Neural cell (in vitro differentiated cells): Measurements from ENCODE around the gene ZSCAN21. TPM values are rescaled to one million over a fixed set of nuclear protein-coding genes. Genes with fewer than 3 reads are reported as not detected.

ENCODE experiments used
- H2AFZ ChIP-seq: fragments of 200-600, 300-800 bp; sonication (generic), shearing (Covaris generic); 2 replicates; pipeline ENCODE4 v1.6.0; 2014; ENCODE audit warnings: low read depth, mild to moderate bottlenecking, antibody characterized with exemption, low read length, moderate library complexity
- H3F3A ChIP-seq: fragments of 200-600 bp; shearing (Covaris generic); 2 replicates; pipeline ENCODE4 v1.6.1; 2016; ENCODE audit warnings: mild to moderate bottlenecking, moderate library complexity, mixed read lengths, antibody characterized with exemption, low read length; ENCODE audit not compliant: insufficient read depth, poor library complexity, severe bottlenecking
- H3K27ac ChIP-seq: fragments of 200-600, 300-800 bp; sonication (generic), shearing (Covaris generic); 2 replicates; pipeline ENCODE4 v1.5.1; 2014; ENCODE audit warnings: mild to moderate bottlenecking, low read length, moderate library complexity
- H3K27me3 ChIP-seq: fragments of 300-800, 200-600 bp; sonication (generic), shearing (Covaris generic); 2 replicates; pipeline ENCODE4 v1.6.0; 2014; ENCODE audit warnings: mild to moderate bottlenecking, low read depth, low read length, moderate library complexity; ENCODE audit not compliant: insufficient read depth
- H3K36me3 ChIP-seq: fragments of 300-800, 200-600 bp; sonication (generic), shearing (Covaris generic); 2 replicates; pipeline ENCODE4 v1.5.1; 2014; ENCODE audit warnings: mild to moderate bottlenecking, antibody characterized with exemption, low read length, moderate library complexity; ENCODE audit not compliant: insufficient read depth
- H3K4me2 ChIP-seq: fragments of 300-800, 200-600 bp; sonication (generic), shearing (Covaris generic); 2 replicates; pipeline ENCODE4 v1.6.0; 2014; ENCODE audit warnings: mild to moderate bottlenecking, low read length
- H3K4me3 ChIP-seq: fragments of 300-800, 200-600 bp; sonication (generic), shearing (Covaris generic); 2 replicates; pipeline ENCODE4 v1.5.1; 2014; ENCODE audit warnings: mild to moderate bottlenecking, low read length, moderate library complexity
- H3K79me2 ChIP-seq: fragments of 200-600 bp; shearing (Covaris generic); replicated peaks from 2 replicates; pipeline ENCODE4 v1.6.0; 2014; ENCODE audit warnings: mild to moderate bottlenecking, low read length, moderate library complexity; ENCODE audit not compliant: insufficient read depth
- H3K9ac ChIP-seq: fragments of 300-800, 200-600 bp; sonication (generic), shearing (Covaris generic); 2 replicates; pipeline ENCODE4 v1.6.1; 2016; ENCODE audit warnings: mild to moderate bottlenecking, low read length, mixed read lengths
- H3K9me2 ChIP-seq: fragments of 200-600 bp; shearing (Covaris generic); 2 replicates; pipeline ENCODE4 v1.6.1; 2016; ENCODE audit warnings: mild to moderate bottlenecking, low read length, mixed read lengths; ENCODE audit not compliant: insufficient read depth
- H3K9me3 ChIP-seq: fragments of 200-600, 300-800 bp; sonication (generic), shearing (Covaris generic); 2 replicates; pipeline ENCODE4 v1.6.1; 2016; ENCODE audit warnings: mild to moderate bottlenecking, mixed run types, low read length, moderate library complexity, mixed read lengths
- H4K20me1 ChIP-seq: fragments of 200-600 bp; shearing (Covaris generic); 2 replicates; pipeline ENCODE4 v1.6.1; 2016; ENCODE audit warnings: mild to moderate bottlenecking, mixed run types; ENCODE audit not compliant: insufficient read depth
- EP300 ChIP-seq: fragments of 450-650 bp; conservative IDR thresholded peaks from 2 replicates; pipeline ENCODE4 v1.6.1; 2014; ENCODE audit warnings: antibody characterized with exemption, mild to moderate bottlenecking, moderate library complexity; ENCODE audit not compliant: poor library complexity, severe bottlenecking
- EZH2 ChIP-seq: fragments of 200-600, 300-800 bp; shearing (Covaris generic), sonication (generic); IDR thresholded peaks from 2 replicates; pipeline ENCODE4 v1.6.1; 2014; ENCODE audit warnings: antibody characterized with exemption, low read length, borderline replicate concordance, mild to moderate bottlenecking; ENCODE audit not compliant: insufficient read depth, poor library complexity, severe bottlenecking
- MXI1 ChIP-seq: fragments of 450-650 bp; conservative IDR thresholded peaks from 2 replicates; pipeline ENCODE4 v1.6.1; 2014; ENCODE audit warnings: antibody characterized with exemption, mild to moderate bottlenecking; ENCODE audit not compliant: poor library complexity, severe bottlenecking
- POLR2AphosphoS5 ChIP-seq: IDR thresholded peaks from 2 replicates; pipeline ENCODE4 v1.6.1; 2012
- RAD21 ChIP-seq: fragments of 450-650 bp; conservative IDR thresholded peaks from 2 replicates; pipeline ENCODE4 v1.6.1; 2014; ENCODE audit warnings: antibody characterized with exemption, mild to moderate bottlenecking, moderate library complexity
- SMC3 ChIP-seq: fragments of 450-650 bp; conservative IDR thresholded peaks from 2 replicates; pipeline ENCODE4 v1.6.1; 2014; ENCODE audit warnings: antibody characterized with exemption, mild to moderate bottlenecking, moderate library complexity; ENCODE audit not compliant: poor library complexity
- TAF1 ChIP-seq: IDR thresholded peaks from 2 replicates; pipeline ENCODE4 v1.6.1; 2012; ENCODE audit warnings: low read depth
- polyA plus RNA-seq: library from polyadenylated mRNA; depleted of rRNA; stranded (reverse); fragments of >200 nt; gene quantifications from 2 replicates; pipeline ENCODE4 v1.2.3, GENCODE V29; 2014
- TF ChIP-seq, protein P1 (sequence below): IDR thresholded peaks from 2 replicates; pipeline ENCODE4 v1.6.1; 2012; ENCODE audit warnings: borderline replicate concordance
- TF ChIP-seq, protein P2 (sequence below): fragments of 450-650 bp; IDR thresholded peaks from 2 replicates; pipeline ENCODE4 v1.5.1; 2014; ENCODE audit warnings: antibody characterized with exemption, mild to moderate bottlenecking, moderate library complexity; ENCODE audit not compliant: poor library complexity, severe bottlenecking

Gene ZSCAN21
- polyA plus RNA-seq, 1 donor from 2014 or later, result 27.6 TPM

DNA sequence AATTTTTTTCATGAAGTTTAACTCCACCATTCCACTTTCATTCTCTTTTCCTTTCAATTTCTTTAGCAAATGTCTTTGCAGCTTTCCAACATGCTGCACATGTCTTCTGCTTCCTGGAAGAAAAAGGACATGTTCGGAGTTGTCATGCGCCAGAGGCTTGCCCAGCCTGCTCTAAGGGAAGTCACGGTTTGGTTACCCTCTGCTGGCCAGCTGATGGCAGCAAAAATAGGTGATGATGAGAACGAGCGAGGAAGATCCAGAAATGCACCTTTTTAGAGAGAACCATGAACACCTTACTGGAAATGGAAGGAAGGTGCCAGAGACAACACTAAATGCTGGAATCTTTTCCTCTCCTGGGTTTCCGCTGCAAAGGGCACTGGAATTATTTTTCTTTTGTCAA lies 4.9 kb upstream of the ZSCAN21 start:
- Histone ChIP-seq H3K36me3 (no peaks in the 10 kb centered on the region), H3K27me3 (no peaks in the 10 kb centered on the region), H2AFZ (no peak overlapping the region), H3K9me2 (no peaks in the 10 kb centered on the region), H3K9me3 (no peaks in the 10 kb centered on the region), H3F3A (no peaks in the 10 kb centered on the region), H3K4me3 (no peak overlapping the region), H4K20me1 (no peaks in the 10 kb centered on the region), H3K79me2 (no peaks in the 10 kb centered on the region), H3K27ac (no peak overlapping the region), H3K4me2 (no peak overlapping the region), H3K9ac (no peak overlapping the region)
- TF ChIP-seq, protein P1, sequence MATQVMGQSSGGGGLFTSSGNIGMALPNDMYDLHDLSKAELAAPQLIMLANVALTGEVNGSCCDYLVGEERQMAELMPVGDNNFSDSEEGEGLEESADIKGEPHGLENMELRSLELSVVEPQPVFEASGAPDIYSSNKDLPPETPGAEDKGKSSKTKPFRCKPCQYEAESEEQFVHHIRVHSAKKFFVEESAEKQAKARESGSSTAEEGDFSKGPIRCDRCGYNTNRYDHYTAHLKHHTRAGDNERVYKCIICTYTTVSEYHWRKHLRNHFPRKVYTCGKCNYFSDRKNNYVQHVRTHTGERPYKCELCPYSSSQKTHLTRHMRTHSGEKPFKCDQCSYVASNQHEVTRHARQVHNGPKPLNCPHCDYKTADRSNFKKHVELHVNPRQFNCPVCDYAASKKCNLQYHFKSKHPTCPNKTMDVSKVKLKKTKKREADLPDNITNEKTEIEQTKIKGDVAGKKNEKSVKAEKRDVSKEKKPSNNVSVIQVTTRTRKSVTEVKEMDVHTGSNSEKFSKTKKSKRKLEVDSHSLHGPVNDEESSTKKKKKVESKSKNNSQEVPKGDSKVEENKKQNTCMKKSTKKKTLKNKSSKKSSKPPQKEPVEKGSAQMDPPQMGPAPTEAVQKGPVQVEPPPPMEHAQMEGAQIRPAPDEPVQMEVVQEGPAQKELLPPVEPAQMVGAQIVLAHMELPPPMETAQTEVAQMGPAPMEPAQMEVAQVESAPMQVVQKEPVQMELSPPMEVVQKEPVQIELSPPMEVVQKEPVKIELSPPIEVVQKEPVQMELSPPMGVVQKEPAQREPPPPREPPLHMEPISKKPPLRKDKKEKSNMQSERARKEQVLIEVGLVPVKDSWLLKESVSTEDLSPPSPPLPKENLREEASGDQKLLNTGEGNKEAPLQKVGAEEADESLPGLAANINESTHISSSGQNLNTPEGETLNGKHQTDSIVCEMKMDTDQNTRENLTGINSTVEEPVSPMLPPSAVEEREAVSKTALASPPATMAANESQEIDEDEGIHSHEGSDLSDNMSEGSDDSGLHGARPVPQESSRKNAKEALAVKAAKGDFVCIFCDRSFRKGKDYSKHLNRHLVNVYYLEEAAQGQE, result no peak
- TF ChIP-seq RAD21, result no peak
- TF ChIP-seq, protein P2, sequence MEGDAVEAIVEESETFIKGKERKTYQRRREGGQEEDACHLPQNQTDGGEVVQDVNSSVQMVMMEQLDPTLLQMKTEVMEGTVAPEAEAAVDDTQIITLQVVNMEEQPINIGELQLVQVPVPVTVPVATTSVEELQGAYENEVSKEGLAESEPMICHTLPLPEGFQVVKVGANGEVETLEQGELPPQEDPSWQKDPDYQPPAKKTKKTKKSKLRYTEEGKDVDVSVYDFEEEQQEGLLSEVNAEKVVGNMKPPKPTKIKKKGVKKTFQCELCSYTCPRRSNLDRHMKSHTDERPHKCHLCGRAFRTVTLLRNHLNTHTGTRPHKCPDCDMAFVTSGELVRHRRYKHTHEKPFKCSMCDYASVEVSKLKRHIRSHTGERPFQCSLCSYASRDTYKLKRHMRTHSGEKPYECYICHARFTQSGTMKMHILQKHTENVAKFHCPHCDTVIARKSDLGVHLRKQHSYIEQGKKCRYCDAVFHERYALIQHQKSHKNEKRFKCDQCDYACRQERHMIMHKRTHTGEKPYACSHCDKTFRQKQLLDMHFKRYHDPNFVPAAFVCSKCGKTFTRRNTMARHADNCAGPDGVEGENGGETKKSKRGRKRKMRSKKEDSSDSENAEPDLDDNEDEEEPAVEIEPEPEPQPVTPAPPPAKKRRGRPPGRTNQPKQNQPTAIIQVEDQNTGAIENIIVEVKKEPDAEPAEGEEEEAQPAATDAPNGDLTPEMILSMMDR, result no peak
- TF ChIP-seq MXI1, result no peak
- no peak for TF ChIP-seq POLR2AphosphoS5
- no peak for TF ChIP-seq SMC3
- TF ChIP-seq TAF1, result no peak
- TF ChIP-seq EP300, result no peak

DNA sequence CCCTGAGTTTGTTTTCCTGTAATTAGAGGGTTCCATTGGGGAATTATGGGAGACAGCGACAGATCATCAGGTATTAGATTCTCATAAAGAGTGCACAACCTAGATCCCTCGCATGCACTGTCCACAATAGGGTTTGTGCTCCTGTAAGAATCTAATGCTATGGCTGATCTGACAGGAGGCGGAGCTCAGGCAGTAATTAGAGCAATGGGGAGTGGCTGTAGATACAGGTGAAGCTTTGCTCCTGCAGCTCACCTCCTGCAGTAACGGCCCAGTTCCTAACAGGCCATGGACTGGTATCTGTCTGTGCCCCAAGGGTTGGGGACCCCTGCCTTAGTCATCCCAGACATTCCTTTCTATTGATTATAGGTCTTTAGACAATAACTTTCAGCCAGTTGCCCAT lies 894 bp upstream of the ZSCAN21 start:
- Histone ChIP-seq H3K9me2 (no peaks in the 10 kb centered on the region), H3K36me3 (no peaks in the 10 kb centered on the region), H3K79me2 (peaks cover 13% of the 10 kb centered on the region), H3K9ac (no peak overlapping the region), H3K9me3 (no peaks in the 10 kb centered on the region), H3F3A (no peaks in the 10 kb centered on the region), H4K20me1 (no peaks in the 10 kb centered on the region), H2AFZ (no peak overlapping the region), H3K4me2 (no peak overlapping the region), H3K4me3 (no peak overlapping the region), H3K27me3 (no peaks in the 10 kb centered on the region), H3K27ac (no peak overlapping the region)
- TF ChIP-seq EZH2, result no peak
- TF ChIP-seq, protein P1, result no peak
- no peak for TF ChIP-seq POLR2AphosphoS5
- TF ChIP-seq SMC3, result no peak
- TF ChIP-seq, protein P2, result no peak
- TF ChIP-seq MXI1, result no peak
- no peak for TF ChIP-seq EP300
- no peak for TF ChIP-seq TAF1
- no peak for TF ChIP-seq RAD21
